Measurements from ENCODE around the gene NDUFAF4.

GRCh38 chr6:96907498-96907897, 9.8 kb upstream of the NDUFAF4 start:
- TF ChIP-seq, protein P1, sequence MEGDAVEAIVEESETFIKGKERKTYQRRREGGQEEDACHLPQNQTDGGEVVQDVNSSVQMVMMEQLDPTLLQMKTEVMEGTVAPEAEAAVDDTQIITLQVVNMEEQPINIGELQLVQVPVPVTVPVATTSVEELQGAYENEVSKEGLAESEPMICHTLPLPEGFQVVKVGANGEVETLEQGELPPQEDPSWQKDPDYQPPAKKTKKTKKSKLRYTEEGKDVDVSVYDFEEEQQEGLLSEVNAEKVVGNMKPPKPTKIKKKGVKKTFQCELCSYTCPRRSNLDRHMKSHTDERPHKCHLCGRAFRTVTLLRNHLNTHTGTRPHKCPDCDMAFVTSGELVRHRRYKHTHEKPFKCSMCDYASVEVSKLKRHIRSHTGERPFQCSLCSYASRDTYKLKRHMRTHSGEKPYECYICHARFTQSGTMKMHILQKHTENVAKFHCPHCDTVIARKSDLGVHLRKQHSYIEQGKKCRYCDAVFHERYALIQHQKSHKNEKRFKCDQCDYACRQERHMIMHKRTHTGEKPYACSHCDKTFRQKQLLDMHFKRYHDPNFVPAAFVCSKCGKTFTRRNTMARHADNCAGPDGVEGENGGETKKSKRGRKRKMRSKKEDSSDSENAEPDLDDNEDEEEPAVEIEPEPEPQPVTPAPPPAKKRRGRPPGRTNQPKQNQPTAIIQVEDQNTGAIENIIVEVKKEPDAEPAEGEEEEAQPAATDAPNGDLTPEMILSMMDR (IDR thresholded peaks at IDR 0.05): no peak
- TF ChIP-seq POLR2A (IDR thresholded peaks at IDR 0.05): no peak

All from stomach (tissue), 4 donors.